Thyroid gland (tissue), 4 donors: ENCODE results near the gene MRPL36.

ENCODE experiments used
- POLR2A ChIP-seq, 2 donors: fragments of 450-650 bp; IDR thresholded peaks; one replicate each; pipeline ENCODE4 v1.6.1; 2017; ENCODE audit warnings: antibody characterized with exemption in 2 of 2, mild to moderate bottlenecking in 2 of 2, moderate library complexity in 1 of 2
- TF ChIP-seq, protein P1 (sequence below), 6 experiments: fragments of 200-600 bp in 3 of 6; fragments of 450-650 bp in 3 of 6; sonication (generic) in 3 of 6; IDR thresholded peaks; one replicate each; pipeline ENCODE4 v1.5.1; 2016 to 2019; ENCODE audit warnings: antibody characterized with exemption in 6 of 6, mild to moderate bottlenecking in 2 of 6, inconsistent platforms in 1 of 6, moderate library complexity in 1 of 6

DNA sequence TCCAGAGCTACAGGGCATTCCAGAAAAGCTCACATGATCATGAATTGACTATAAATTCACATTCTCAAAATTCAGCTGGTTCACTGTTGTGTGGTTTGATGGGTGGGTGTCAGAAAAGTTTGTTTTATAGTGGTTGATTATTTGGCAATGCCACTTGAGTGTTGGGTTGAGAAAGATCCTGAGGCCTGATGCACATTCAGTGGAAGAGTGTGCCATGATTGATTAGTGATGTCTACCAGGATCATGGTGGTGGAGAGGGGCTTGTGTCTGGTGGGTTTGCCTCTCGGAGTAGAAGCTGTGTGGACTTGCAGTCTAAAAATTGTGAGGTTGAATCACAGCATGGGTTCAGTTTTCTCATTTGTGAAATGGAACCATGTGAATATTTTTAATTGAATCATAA is 3.6 kb upstream of the MRPL36 start:
- TF ChIP-seq POLR2A (IDR thresholded peaks at IDR 0.05), result no peak
- TF ChIP-seq, protein P1, sequence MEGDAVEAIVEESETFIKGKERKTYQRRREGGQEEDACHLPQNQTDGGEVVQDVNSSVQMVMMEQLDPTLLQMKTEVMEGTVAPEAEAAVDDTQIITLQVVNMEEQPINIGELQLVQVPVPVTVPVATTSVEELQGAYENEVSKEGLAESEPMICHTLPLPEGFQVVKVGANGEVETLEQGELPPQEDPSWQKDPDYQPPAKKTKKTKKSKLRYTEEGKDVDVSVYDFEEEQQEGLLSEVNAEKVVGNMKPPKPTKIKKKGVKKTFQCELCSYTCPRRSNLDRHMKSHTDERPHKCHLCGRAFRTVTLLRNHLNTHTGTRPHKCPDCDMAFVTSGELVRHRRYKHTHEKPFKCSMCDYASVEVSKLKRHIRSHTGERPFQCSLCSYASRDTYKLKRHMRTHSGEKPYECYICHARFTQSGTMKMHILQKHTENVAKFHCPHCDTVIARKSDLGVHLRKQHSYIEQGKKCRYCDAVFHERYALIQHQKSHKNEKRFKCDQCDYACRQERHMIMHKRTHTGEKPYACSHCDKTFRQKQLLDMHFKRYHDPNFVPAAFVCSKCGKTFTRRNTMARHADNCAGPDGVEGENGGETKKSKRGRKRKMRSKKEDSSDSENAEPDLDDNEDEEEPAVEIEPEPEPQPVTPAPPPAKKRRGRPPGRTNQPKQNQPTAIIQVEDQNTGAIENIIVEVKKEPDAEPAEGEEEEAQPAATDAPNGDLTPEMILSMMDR (IDR thresholded peaks at IDR 0.05), result no peak
